OCI-LY3 (cell line): Measurements from ENCODE around the gene MYLK4.

Experiments
- H2AFZ ChIP-seq: fragments of 200-600, 300-600 bp; shearing (Covaris generic); 2 replicates; pipeline ENCODE4 v1.6.0; 2014; ENCODE audit warnings: antibody characterized with exemption, low read depth, low read length
- H3K27ac ChIP-seq: fragments of 200-600, 300-600 bp; sonication (generic); 2 replicates; pipeline ENCODE4 v1.5.1; 2014; ENCODE audit warnings: mild to moderate bottlenecking, low read length, moderate library complexity, mixed read lengths
- H3K27me3 ChIP-seq: fragments of 200-600, 300-600 bp; sonication (generic); 2 replicates; pipeline ENCODE4 v1.6.1; 2014; ENCODE audit warnings: low read depth, low read length, mixed read lengths
- H3K36me3 ChIP-seq: fragments of 200-600, 300-600 bp; sonication (generic); replicated peaks from 2 replicates; pipeline ENCODE3; 2014; ENCODE audit warnings: low read depth, low read length, mixed read lengths
- H3K4me1 ChIP-seq: fragments of 300-600, 200-600 bp; sonication (generic); 2 replicates; pipeline ENCODE4 v1.6.1; 2014; ENCODE audit warnings: low read length, mixed read lengths
- H3K4me2 ChIP-seq: fragments of 200-600, 300-600 bp; sonication (generic); 2 replicates; pipeline ENCODE4 v1.6.1; 2014; ENCODE audit warnings: low read length, mixed read lengths
- H3K4me3 ChIP-seq: fragments of 300-600, 200-600 bp; sonication (generic); 2 replicates; pipeline ENCODE4 v1.5.1; 2014; ENCODE audit warnings: antibody characterized with exemption, mild to moderate bottlenecking, low read length, moderate library complexity
- H3K79me2 ChIP-seq: fragments of 300-600, 200-600 bp; shearing (Covaris generic); 2 replicates; pipeline ENCODE4 v1.6.1; 2014; ENCODE audit warnings: mild to moderate bottlenecking, low read length, mixed read lengths
- H3K9ac ChIP-seq: fragments of 300-600, 200-600 bp; shearing (Covaris generic); 2 replicates; pipeline ENCODE4 v1.6.0; 2014; ENCODE audit warnings: mild to moderate bottlenecking, low read length, moderate library complexity
- H3K9me3 ChIP-seq: fragments of 200-600, 300-600 bp; shearing (Covaris generic); 2 replicates; pipeline ENCODE4 v1.6.1; 2014; ENCODE audit warnings: low read length, mixed read lengths; ENCODE audit not compliant: insufficient read depth
- H4K20me1 ChIP-seq: fragments of 200-600, 300-600 bp; sonication (generic); 2 replicates; pipeline ENCODE4 v1.6.1; 2016; ENCODE audit warnings: low read length, mixed read lengths; ENCODE audit not compliant: insufficient read depth
- EZH2phosphoT487 ChIP-seq: fragments of 200-600 bp; shearing (Covaris generic); IDR thresholded peaks from 2 replicates; pipeline ENCODE4 v1.6.1; 2018; ENCODE audit warnings: antibody characterized with exemption, mixed run types, low read depth
- TF ChIP-seq, protein P1 (sequence below): fragments of 200-600, 300-600 bp; sonication (generic); IDR thresholded peaks from 2 replicates; pipeline ENCODE4 v1.5.1; 2014; ENCODE audit warnings: antibody characterized with exemption, low read length, low read depth

MYLK4 gene

DNA sequence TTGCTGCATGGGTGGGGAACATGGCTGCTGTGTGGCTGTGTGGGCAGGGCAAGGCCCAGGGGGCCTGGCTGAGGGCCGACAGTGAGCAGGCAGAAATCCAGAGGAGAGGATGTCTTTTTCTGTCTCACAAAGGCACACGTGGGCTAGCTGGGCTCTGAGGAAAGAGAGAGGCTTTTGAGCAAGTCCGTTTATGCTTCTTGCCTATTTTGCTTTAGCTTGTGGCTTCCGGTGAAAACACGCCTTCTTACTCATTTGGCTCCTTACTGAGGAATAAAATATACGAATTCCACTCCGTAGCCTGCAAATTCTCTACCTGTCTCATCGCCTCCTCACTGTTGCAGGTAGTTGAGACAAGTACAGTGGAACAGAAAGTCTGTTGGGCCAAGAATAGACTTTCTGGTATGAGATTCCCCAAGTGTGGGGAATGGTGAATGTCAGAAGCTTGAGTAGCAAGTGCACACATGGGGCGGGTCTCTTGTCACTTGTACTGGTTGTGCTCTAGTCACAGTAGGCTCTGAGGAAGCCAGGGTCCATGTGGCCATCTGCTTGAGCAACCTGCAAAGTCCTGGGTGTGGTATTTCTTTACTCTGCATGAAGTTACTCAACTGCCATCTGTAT lies 42.9 kb upstream of the MYLK4 start:
- Histone ChIP-seq H3K27ac (no peak overlapping the region), H2AFZ (no peak overlapping the region), H3K4me2 (no peak overlapping the region), H3K27me3 (no peaks in the 10 kb centered on the region), H3K79me2 (no peaks in the 10 kb centered on the region), H3K9ac (no peak overlapping the region), H3K4me3 (no peak overlapping the region), H3K4me1 (no peaks in the 10 kb centered on the region), H3K9me3 (no peaks in the 10 kb centered on the region), H3K36me3 (no peaks in the 10 kb centered on the region), H4K20me1 (no peaks in the 10 kb centered on the region)
- no peak for TF ChIP-seq EZH2phosphoT487
- TF ChIP-seq, protein P1, sequence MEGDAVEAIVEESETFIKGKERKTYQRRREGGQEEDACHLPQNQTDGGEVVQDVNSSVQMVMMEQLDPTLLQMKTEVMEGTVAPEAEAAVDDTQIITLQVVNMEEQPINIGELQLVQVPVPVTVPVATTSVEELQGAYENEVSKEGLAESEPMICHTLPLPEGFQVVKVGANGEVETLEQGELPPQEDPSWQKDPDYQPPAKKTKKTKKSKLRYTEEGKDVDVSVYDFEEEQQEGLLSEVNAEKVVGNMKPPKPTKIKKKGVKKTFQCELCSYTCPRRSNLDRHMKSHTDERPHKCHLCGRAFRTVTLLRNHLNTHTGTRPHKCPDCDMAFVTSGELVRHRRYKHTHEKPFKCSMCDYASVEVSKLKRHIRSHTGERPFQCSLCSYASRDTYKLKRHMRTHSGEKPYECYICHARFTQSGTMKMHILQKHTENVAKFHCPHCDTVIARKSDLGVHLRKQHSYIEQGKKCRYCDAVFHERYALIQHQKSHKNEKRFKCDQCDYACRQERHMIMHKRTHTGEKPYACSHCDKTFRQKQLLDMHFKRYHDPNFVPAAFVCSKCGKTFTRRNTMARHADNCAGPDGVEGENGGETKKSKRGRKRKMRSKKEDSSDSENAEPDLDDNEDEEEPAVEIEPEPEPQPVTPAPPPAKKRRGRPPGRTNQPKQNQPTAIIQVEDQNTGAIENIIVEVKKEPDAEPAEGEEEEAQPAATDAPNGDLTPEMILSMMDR: no peak

DNA sequence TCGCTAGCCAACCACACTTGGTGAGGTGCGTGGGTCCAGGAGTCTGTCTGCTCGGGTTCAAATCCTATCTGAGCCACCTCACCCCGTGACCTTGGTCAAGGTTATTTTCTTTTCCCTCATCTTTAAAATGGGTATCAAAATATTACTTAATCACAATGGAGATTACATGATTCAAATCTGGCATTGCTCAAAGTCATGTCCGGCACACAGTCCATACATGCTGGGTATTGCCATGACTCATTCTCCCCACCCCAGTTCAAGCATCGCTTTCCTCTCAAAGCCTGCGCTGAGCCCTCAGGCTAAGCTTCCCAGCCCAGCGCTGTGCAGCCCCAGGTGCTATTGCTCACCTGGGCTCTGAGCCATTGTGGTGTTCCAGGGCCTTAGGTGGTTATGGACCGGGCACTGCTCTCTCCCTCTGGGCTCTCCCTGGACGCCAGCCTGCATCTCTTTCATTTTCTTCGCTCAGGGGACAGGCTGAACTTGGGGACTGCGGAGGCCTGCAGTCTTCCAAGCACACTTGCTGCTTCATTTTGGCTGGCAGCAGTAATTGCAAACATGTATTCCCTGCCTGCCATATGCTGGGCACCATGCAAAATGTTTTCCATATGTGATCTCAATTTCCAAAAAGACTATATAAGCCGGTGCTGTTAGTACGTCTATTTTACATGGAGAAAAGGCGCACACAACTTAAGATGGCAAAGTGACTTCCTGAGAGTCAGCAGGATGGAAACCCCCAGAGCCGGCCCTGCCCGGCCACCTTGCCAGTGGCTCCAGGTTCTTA lies 41.8 kb upstream of the MYLK4 start:
- Histone ChIP-seq H3K27me3 (no peaks in the 10 kb centered on the region), H3K9me3 (no peaks in the 10 kb centered on the region), H2AFZ (no peak overlapping the region), H3K4me1 (no peaks in the 10 kb centered on the region), H3K27ac (no peak overlapping the region), H4K20me1 (no peaks in the 10 kb centered on the region), H3K4me3 (no peak overlapping the region), H3K79me2 (no peaks in the 10 kb centered on the region), H3K4me2 (no peak overlapping the region), H3K36me3 (peaks cover 3% of the 10 kb centered on the region), H3K9ac (no peak overlapping the region)
- TF ChIP-seq EZH2phosphoT487: no peak
- TF ChIP-seq, protein P1: no peak

DNA sequence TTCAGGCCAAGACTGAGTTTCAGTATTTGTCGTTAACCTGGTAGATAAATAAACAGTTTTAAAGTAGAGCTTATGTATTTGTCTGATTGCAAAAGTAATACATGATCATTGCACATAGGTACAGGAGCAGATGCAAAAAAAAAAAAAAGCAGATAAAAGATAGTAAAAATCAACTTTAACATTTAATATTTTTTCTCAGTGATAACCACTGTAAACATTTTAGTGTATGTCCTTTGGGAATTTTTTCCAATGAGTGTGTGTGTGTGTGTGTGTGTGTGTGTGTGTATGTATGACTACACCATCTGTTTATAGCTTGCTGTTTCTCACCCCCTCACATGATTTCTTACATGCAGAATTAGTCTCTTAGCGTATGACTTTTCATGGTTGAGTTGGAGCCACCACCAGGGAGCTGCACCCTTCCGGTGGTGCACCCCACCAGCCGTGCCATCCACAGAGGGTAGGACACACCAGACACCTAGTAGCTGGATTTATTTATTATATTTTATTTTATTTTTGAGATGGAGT lies 40.8 kb upstream of the MYLK4 start:
- no peaks in the 10 kb centered on the region for H3K4me1 ChIP-seq
- no peak for TF ChIP-seq EZH2phosphoT487
- TF ChIP-seq, protein P1: no peak
- H3K4me3 ChIP-seq: no peak overlapping the region
- no peaks in the 10 kb centered on the region for H4K20me1 ChIP-seq
- H3K36me3 ChIP-seq: peaks cover 3% of the 10 kb centered on the region
- no peaks in the 10 kb centered on the region for H3K27me3 ChIP-seq
- no peak overlapping the region for H2AFZ ChIP-seq
- no peaks in the 10 kb centered on the region for H3K79me2 ChIP-seq
- H3K9me3 ChIP-seq: no peaks in the 10 kb centered on the region
- H3K9ac ChIP-seq: no peak overlapping the region
- H3K27ac ChIP-seq: no peak overlapping the region
- H3K4me2 ChIP-seq: no peak overlapping the region

DNA sequence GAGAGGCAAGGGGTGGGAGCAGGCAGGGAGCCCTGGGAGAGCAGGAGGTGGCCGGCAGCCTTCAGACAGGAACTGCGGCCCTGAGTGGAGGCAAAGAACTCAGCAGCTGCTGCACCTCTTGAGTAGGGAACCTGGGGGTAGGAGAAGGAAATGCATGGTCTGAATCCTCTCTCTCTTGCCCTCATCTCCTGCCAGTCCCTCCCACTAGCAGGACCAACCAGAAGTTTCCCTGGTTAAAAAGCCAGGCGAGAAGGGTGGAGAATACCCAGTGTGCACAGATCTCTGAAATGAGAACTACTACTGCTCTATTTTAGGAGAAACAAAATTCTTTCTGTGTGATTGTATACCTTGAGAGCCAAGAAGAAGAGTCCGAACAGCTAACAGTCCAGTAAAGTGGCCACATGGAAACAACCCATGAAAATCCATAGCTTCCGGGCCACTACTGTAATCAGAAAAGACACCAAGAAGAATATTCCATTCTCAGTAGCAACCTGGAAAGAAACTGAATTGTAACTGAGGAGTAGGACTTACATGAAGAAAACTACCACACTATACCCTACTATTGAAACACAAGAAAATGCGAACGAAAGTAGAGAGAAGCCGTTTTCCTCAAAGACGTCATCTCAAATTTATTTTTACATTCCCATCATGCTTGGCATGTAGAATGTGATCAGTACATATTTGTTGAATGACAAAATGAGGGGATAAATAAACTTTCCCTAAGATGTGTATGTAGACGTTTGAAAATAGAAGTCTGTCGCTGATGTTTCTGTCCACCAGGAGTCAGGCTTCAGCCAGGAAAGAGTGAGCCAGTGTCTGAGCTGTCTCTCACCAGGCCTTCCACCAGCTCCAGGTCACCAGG lies 40.1 kb upstream of the MYLK4 start:
- Histone ChIP-seq H2AFZ (no peak overlapping the region), H3K9me3 (no peaks in the 10 kb centered on the region), H3K79me2 (peaks cover 3% of the 10 kb centered on the region; the same call in 1 of the 2 replicates), H3K27me3 (no peaks in the 10 kb centered on the region), H3K4me3 (no peak overlapping the region), H3K4me1 (no peaks in the 10 kb centered on the region), H3K9ac (no peak overlapping the region), H3K36me3 (peaks cover 9% of the 10 kb centered on the region), H4K20me1 (no peaks in the 10 kb centered on the region), H3K27ac (no peak overlapping the region), H3K4me2 (no peak overlapping the region)
- no peak for TF ChIP-seq EZH2phosphoT487
- TF ChIP-seq, protein P1: peak; percentile 64
